AG04449 (cell line): ENCODE measurements around the gene PIGV.
"Not testable (repeated sequence)": the region's sequence is repeated elsewhere in the genome, so short reads cannot be mapped to it uniquely, and the experiment has no call there.

Source experiments
- CTCF ChIA-PET: fragments of 350-600 bp; formaldehyde crosslinking; extraction: SDS; loops from one replicate; lab custom pipeline; 2021; ENCODE audit warnings: antibody characterized with exemption; lab: Yijun Ruan, JAX
- POLR2A ChIA-PET: fragments of 400-600, 350-600 bp; formaldehyde crosslinking; extraction: SDS; loops from one replicate; lab custom pipeline; 2020; ENCODE audit warnings: antibody characterized with exemption, inconsistent platforms; lab: Yijun Ruan, JAX
- DNase-seq: peaks from one replicate; pipeline ENCODE4 v3.0.0-alpha.2; 2010; ENCODE audit warnings: low read depth, low spot score
- H3K4me3 ChIP-seq: 2 replicates; pipeline ENCODE4 v1.5.1; 2011; ENCODE audit warnings: low read depth, mild to moderate bottlenecking, control low read depth, low read length
- CTCF ChIP-seq: IDR thresholded peaks from one replicate; pipeline ENCODE4 v1.5.1; 2011; ENCODE audit warnings: mild to moderate bottlenecking, moderate library complexity, low read length, control low read depth, inconsistent platforms; ENCODE audit not compliant: insufficient read depth; ENCODE audit errors: missing control alignments

PIGV gene

GRCh38 chr1:26791626-26792025 is 3.9 kb downstream of the PIGV start:
- no peak overlapping the region for H3K4me3 ChIP-seq
- POLR2A ChIA-PET, result interaction anchor here (1.6 kb wide), 1 partner anchor 93 kb away, joined by 4 read pairs; no protein-coding TSS in a partner anchor
- CTCF ChIA-PET, result interaction anchor here (0.8 to 9.4 kb wide), 10 partner anchors 9 to 187 kb away, joined by 3 to 509 read pairs (median 41); no protein-coding TSS in a partner anchor
- TF ChIP-seq CTCF, result no peak
- DNase-seq, result no peak

GRCh38 chr1:26792924-26793323 is 5.2 kb downstream of the PIGV start:
- DNase-seq, result no peak
- CTCF ChIA-PET, result interaction anchor here (5.8 to 10.1 kb wide), 2 partner anchors 101 to 190 kb away, joined by 62 to 167 read pairs; no protein-coding TSS in a partner anchor
- POLR2A ChIA-PET, result no interaction called here

GRCh38 chr1:26794391-26794790 is 6.6 kb downstream of the PIGV start:
- no peak for DNase-seq
- no peak overlapping the region for H3K4me3 ChIP-seq
- ChIA-PET POLR2A (no interaction called here), CTCF (interaction anchor here (10.1 kb wide), 1 partner anchor 192 kb away, joined by 167 read pairs; no protein-coding TSS in a partner anchor)
- TF ChIP-seq CTCF, result no peak

More at GRCh38 chr1:26792924-26793323, 5.2 kb downstream of the PIGV start:
- no peak overlapping the region for H3K4me3 ChIP-seq
- no peak for TF ChIP-seq CTCF

GRCh38 chr1:26797627-26798026 is 9.9 kb downstream of the PIGV start:
- no peak overlapping the region for H3K4me3 ChIP-seq
- ChIA-PET CTCF (interaction anchor here (1.1 to 10.1 kb wide), 4 partner anchors 8 to 195 kb away, joined by 5 to 167 read pairs (median 6); no protein-coding TSS in a partner anchor), POLR2A (no interaction called here)
- DNase-seq, result no peak
- TF ChIP-seq CTCF, result no peak

- ChIA-PET CTCF (interaction anchor here (1.0 to 10.1 kb wide), 9 partner anchors 10 to 208 kb away, joined by 3 to 167 read pairs (median 5); no protein-coding TSS in a partner anchor), POLR2A (interaction anchor here (0.6 to 2.1 kb wide), 5 partner anchors 11 to 218 kb away, joined by 3 to 6 read pairs (median 3); partner anchors contain the start of gene PIGV)
- H3K4me3 ChIP-seq, result peak overlapping the region; percentile 24; the same call in 1 of the 2 replicates
- peak; percentile 9 for TF ChIP-seq CTCF
- DNase-seq, result no peak
These were observed 11.9 kb downstream of the PIGV start for GRCh38 chr1:26799479-26800142.

GRCh38 chr1:26803932-26804331 is 16.2 kb downstream of the PIGV start:
- CTCF ChIA-PET, POLR2A ChIA-PET, DNase-seq, H3K4me3 ChIP-seq: not testable (repeated sequence)
